BLaER1 treated with 17β-estradiol and CSF1 and Interleukin-3, amounts not matched to agents 10 nM and 100 nM (cell line): ENCODE data around the gene CANT1.
A peak's percentile ranks its signal among the peaks of the same experiment; 100 is the strongest.

Source experiments
- H3K27ac ChIP-seq, 11 experiments: shearing (Covaris generic); formaldehyde crosslinking; 2 replicates each; pipeline ENCODE4 v1.8.1; 2022
- H3K27me3 ChIP-seq, 11 experiments: shearing (Covaris generic); formaldehyde crosslinking; 2 replicates each; pipeline ENCODE4 v1.8.1; 2022
- H3K36me3 ChIP-seq, 11 experiments: shearing (Covaris generic); formaldehyde crosslinking; 2 replicates each; pipeline ENCODE4 v1.8.1; 2022
- H3K4me1 ChIP-seq, 10 experiments: shearing (Covaris generic); formaldehyde crosslinking; 2 replicates each; pipeline ENCODE4 v1.8.1; 2022
- H3K4me2 ChIP-seq, 11 experiments: shearing (Covaris generic); formaldehyde crosslinking; 2 replicates each; pipeline ENCODE4 v1.8.1; 2022
- H3K4me3 ChIP-seq, 10 experiments: shearing (Covaris generic); formaldehyde crosslinking; 2 replicates each; pipeline ENCODE4 v1.8.1; 2022
- H3K9ac ChIP-seq, 11 experiments: shearing (Covaris generic); formaldehyde crosslinking; 2 replicates each; pipeline ENCODE4 v1.8.1; 2022
- H3K9me3 ChIP-seq, 11 experiments: shearing (Covaris generic); formaldehyde crosslinking; replicated peaks in 1 of 11; 2 replicates each; pipeline ENCODE4 v1.8.1; 2022
- H4K20me1 ChIP-seq, 11 experiments: shearing (Covaris generic); formaldehyde crosslinking; 2 replicates each; pipeline ENCODE4 v1.8.1; 2022
- Cebpa-rat ChIP-seq, 11 experiments: shearing (Covaris generic); IDR thresholded peaks; 2 replicates each; pipeline ENCODE4 v1.8.1; 2022

CANT1 gene

GRCh38 chr17:78959803-78960202, 49.8 kb downstream of the CANT1 start:
- H3K4me1 ChIP-seq, result peaks cover 6 to 41% (median 27%) of the 10 kb centered on the region in 10 experiments; a peak in 18 of 20 replicates
- no peaks in the 10 kb centered on the region for H3K27me3 ChIP-seq
- H3K9ac ChIP-seq, result no peak overlapping the region
- H3K36me3 ChIP-seq, result no peaks in the 10 kb centered on the region
- H4K20me1 ChIP-seq, result no peaks in the 10 kb centered on the region
- no peak overlapping the region for H3K4me3 ChIP-seq
- no peak for TF ChIP-seq Cebpa-rat (IDR thresholded peaks at IDR 0.05)
- H3K4me2 ChIP-seq, result no peak overlapping the region
- no peak overlapping the region for H3K27ac ChIP-seq
- H3K9me3 ChIP-seq, result no peaks in the 10 kb centered on the region

GRCh38 chr17:78958641-78959127, 50.9 kb downstream of the CANT1 start:
- Histone ChIP-seq H3K9ac (no peak overlapping the region; a peak in 1 of 22 replicates), H4K20me1 (no peaks in the 10 kb centered on the region), H3K27ac (no peak overlapping the region), H3K9me3 (no peaks in the 10 kb centered on the region), H3K4me1 (peaks cover 6 to 44% (median 30%) of the 10 kb centered on the region in 10 experiments; a peak in 18 of 20 replicates), H3K36me3 (no peaks in the 10 kb centered on the region), H3K27me3 (no peaks in the 10 kb centered on the region), H3K4me3 (no peak overlapping the region), H3K4me2 (peak overlapping the region in 2 of 11 experiments; percentile 1 to 29; a peak in 1 of 22 replicates)
- no peak for TF ChIP-seq Cebpa-rat (IDR thresholded peaks at IDR 0.05)

- Histone ChIP-seq H4K20me1 (no peaks in the 10 kb centered on the region), H3K9ac (no peak overlapping the region), H3K9me3 (no peaks in the 10 kb centered on the region), H3K4me1 (peaks cover 9 to 42% (median 30%) of the 10 kb centered on the region in 10 experiments), H3K4me3 (no peak overlapping the region), H3K36me3 (no peaks in the 10 kb centered on the region), H3K4me2 (no peak overlapping the region), H3K27me3 (no peaks in the 10 kb centered on the region), H3K27ac (no peak overlapping the region)
- no peak for TF ChIP-seq Cebpa-rat (IDR thresholded peaks at IDR 0.05)
Observed at GRCh38 chr17:78957128-78957527, 52.4 kb downstream of the CANT1 start.

GRCh38 chr17:78956254-78956653, 53.3 kb downstream of the CANT1 start:
- Histone ChIP-seq H3K9ac (no peak overlapping the region), H3K4me1 (peaks cover 16 to 42% (median 30%) of the 10 kb centered on the region in 10 experiments), H3K4me2 (no peak overlapping the region), H3K36me3 (no peaks in the 10 kb centered on the region), H3K9me3 (peaks cover 0 to 4% (median under 1%) of the 10 kb centered on the region in 11 experiments; a peak in 14 of 22 replicates), H3K4me3 (no peak overlapping the region), H3K27ac (no peak overlapping the region), H4K20me1 (no peaks in the 10 kb centered on the region), H3K27me3 (no peaks in the 10 kb centered on the region)
- no peak for TF ChIP-seq Cebpa-rat (IDR thresholded peaks at IDR 0.05)

GRCh38 chr17:78954684-78955083, 54.9 kb downstream of the CANT1 start:
- Histone ChIP-seq H3K9ac (no peak overlapping the region), H3K4me3 (no peak overlapping the region), H3K27me3 (no peaks in the 10 kb centered on the region), H3K4me1 (peaks cover 16 to 38% (median 32%) of the 10 kb centered on the region in 10 experiments), H3K9me3 (peaks cover 14 to 20% (median 16%) of the 10 kb centered on the region in 11 experiments), H3K27ac (no peak overlapping the region), H3K36me3 (peaks cover 0 to 8% (median 0%) of the 10 kb centered on the region in 11 experiments; a peak in 3 of 22 replicates), H4K20me1 (no peaks in the 10 kb centered on the region), H3K4me2 (no peak overlapping the region; a peak in 1 of 22 replicates)
- TF ChIP-seq Cebpa-rat (IDR thresholded peaks at IDR 0.05), result no peak

- Histone ChIP-seq H3K9ac (peak overlapping the region in 1 of 11 experiments; percentile 79; a peak in 1 of 22 replicates), H3K4me3 (no peak overlapping the region), H4K20me1 (no peaks in the 10 kb centered on the region), H3K36me3 (peaks cover 0 to 8% (median 0%) of the 10 kb centered on the region in 11 experiments; a peak in 3 of 22 replicates), H3K9me3 (peaks cover 14 to 21% (median 17%) of the 10 kb centered on the region in 11 experiments), H3K27ac (peak overlapping the region in 3 of 11 experiments; percentile 77 to 85 (median 82); a peak in 5 of 22 replicates), H3K4me2 (peak overlapping the region in 8 of 11 experiments; percentile 68 to 96 (median 90); a peak in 16 of 22 replicates), H3K4me1 (peaks cover 16 to 38% (median 32%) of the 10 kb centered on the region in 10 experiments), H3K27me3 (no peaks in the 10 kb centered on the region)
- TF ChIP-seq Cebpa-rat (IDR thresholded peaks at IDR 0.05), result no peak
Observed at GRCh38 chr17:78953356-78954350, 55.9 kb downstream of the CANT1 start.

GRCh38 chr17:78952706-78953105, 56.9 kb downstream of the CANT1 start:
- H3K27ac ChIP-seq, result peak overlapping the region; percentile 18 to 87 (median 76); a peak in 20 of 22 replicates
- H4K20me1 ChIP-seq, result no peaks in the 10 kb centered on the region
- no peaks in the 10 kb centered on the region for H3K27me3 ChIP-seq
- peaks cover 14 to 21% (median 17%) of the 10 kb centered on the region in 11 experiments for H3K9me3 ChIP-seq
- H3K4me3 ChIP-seq, result peak overlapping the region in 3 of 10 experiments; percentile 10 to 29 (median 27); a peak in 3 of 20 replicates
- no peak for TF ChIP-seq Cebpa-rat (IDR thresholded peaks at IDR 0.05)
- H3K9ac ChIP-seq, result peak overlapping the region in 9 of 11 experiments; percentile 45 to 80 (median 71); a peak in 16 of 22 replicates
- H3K36me3 ChIP-seq, result peaks cover 0 to 8% (median 0%) of the 10 kb centered on the region in 11 experiments; a peak in 3 of 22 replicates
- peaks cover 16 to 41% (median 34%) of the 10 kb centered on the region in 10 experiments for H3K4me1 ChIP-seq
- peak overlapping the region; percentile 68 to 96 (median 82) for H3K4me2 ChIP-seq

GRCh38 chr17:78951967-78952551, 57.5 kb downstream of the CANT1 start:
- Histone ChIP-seq H3K9me3 (peaks cover 14 to 21% (median 17%) of the 10 kb centered on the region in 11 experiments), H3K9ac (peak overlapping the region; percentile 44 to 80 (median 69); a peak in 21 of 22 replicates), H3K4me2 (peak overlapping the region; percentile 68 to 96 (median 82)), H3K36me3 (peaks cover 0 to 8% (median 0%) of the 10 kb centered on the region in 11 experiments; a peak in 3 of 22 replicates), H3K27me3 (no peaks in the 10 kb centered on the region), H3K4me3 (peak overlapping the region in 3 of 10 experiments; percentile 10 to 29 (median 27); a peak in 5 of 20 replicates), H3K27ac (peak overlapping the region; percentile 18 to 87 (median 76); a peak in 20 of 22 replicates), H4K20me1 (no peaks in the 10 kb centered on the region), H3K4me1 (peaks cover 21 to 47% (median 40%) of the 10 kb centered on the region in 10 experiments)
- no peak for TF ChIP-seq Cebpa-rat (IDR thresholded peaks at IDR 0.05)
